Type B pancreatic cell (in vitro differentiated cells): ENCODE measurements around the gene VAC14. TPM values are rescaled to one million over a fixed set of nuclear protein-coding genes. Genes with fewer than 3 reads are reported as not detected.

Experiments
- DNase-seq: peaks from one replicate; pipeline ENCODE4 v3.0.0; 2021; ENCODE audit warnings: mixed read lengths; ENCODE audit not compliant: unreplicated experiment; ENCODE audit errors: extremely low spot score
- H3K27ac Mint-ChIP-seq: 2 replicates; pipeline ENCODE4 v1.8.0; 2021; ENCODE audit warnings: mild to moderate bottlenecking, mixed read lengths
- H3K27me3 Mint-ChIP-seq: 2 replicates; pipeline ENCODE4 v1.8.0; 2021; ENCODE audit warnings: mixed read lengths
- H3K36me3 Mint-ChIP-seq: 2 replicates; pipeline ENCODE4 v1.8.0; 2021; ENCODE audit warnings: mixed read lengths
- H3K4me1 Mint-ChIP-seq: one replicate; pipeline ENCODE4 v1.8.0; 2021; ENCODE audit warnings: mixed read lengths; ENCODE audit not compliant: unreplicated experiment
- H3K4me3 Mint-ChIP-seq: 2 replicates; pipeline ENCODE4 v1.8.0; 2021; ENCODE audit warnings: mild to moderate bottlenecking, mixed read lengths
- H3K9me3 Mint-ChIP-seq: 2 replicates; pipeline ENCODE4 v1.8.0; 2021; ENCODE audit warnings: mixed read lengths
- CTCF ChIP-seq: fragments of 200-600 bp; sonication (generic); conservative IDR thresholded peaks from 2 replicates; pipeline ENCODE4 v1.5.0; 2021; ENCODE audit warnings: antibody characterized with exemption, mild to moderate bottlenecking
- total RNA-seq: library from RNA; stranded (reverse); gene quantifications from 2 replicates; pipeline ENCODE4 v1.2.1, GENCODE V29; 2021; ENCODE audit warnings: low replicate concordance

The VAC14 gene
- total RNA-seq, 1 donor from 2014 or later: 38.3 TPM

- Mint-ChIP-seq H3K4me3 (no peak overlapping the region), H3K27ac (no peak overlapping the region), H3K4me1 (peaks cover 12% of the 10 kb centered on the region), H3K36me3 (peaks cover 4% of the 10 kb centered on the region), H3K27me3 (no peaks in the 10 kb centered on the region), H3K9me3 (no peaks in the 10 kb centered on the region)
- no peak for DNase-seq
- no peak for TF ChIP-seq CTCF
These were observed 121.9 kb downstream of the VAC14 start for GRCh38 chr16:70678898-70679670.

GRCh38 chr16:70678121-70678897 lies 122.6 kb downstream of the VAC14 start:
- Mint-ChIP-seq H3K4me3 (no peak overlapping the region), H3K9me3 (no peaks in the 10 kb centered on the region), H3K36me3 (peaks cover 9% of the 10 kb centered on the region), H3K4me1 (peaks cover 7% of the 10 kb centered on the region), H3K27ac (no peak overlapping the region), H3K27me3 (no peaks in the 10 kb centered on the region)
- DNase-seq: no peak
- TF ChIP-seq CTCF: no peak

- no peak for DNase-seq
- peaks cover 4% of the 10 kb centered on the region for H3K4me1 Mint-ChIP-seq
- H3K9me3 Mint-ChIP-seq: no peaks in the 10 kb centered on the region
- H3K27me3 Mint-ChIP-seq: no peaks in the 10 kb centered on the region
- H3K36me3 Mint-ChIP-seq: peaks cover 15% of the 10 kb centered on the region
- TF ChIP-seq CTCF: no peak
- no peak overlapping the region for H3K4me3 Mint-ChIP-seq
- H3K27ac Mint-ChIP-seq: no peak overlapping the region
These were observed 123.3 kb downstream of the VAC14 start for GRCh38 chr16:70677499-70678120.

GRCh38 chr16:70676675-70677498 lies 124.1 kb downstream of the VAC14 start:
- H3K27me3 Mint-ChIP-seq: no peaks in the 10 kb centered on the region
- no peak overlapping the region for H3K4me3 Mint-ChIP-seq
- no peak overlapping the region for H3K27ac Mint-ChIP-seq
- no peaks in the 10 kb centered on the region for H3K4me1 Mint-ChIP-seq
- no peaks in the 10 kb centered on the region for H3K9me3 Mint-ChIP-seq
- DNase-seq: no peak
- no peak for TF ChIP-seq CTCF
- peaks cover 19% of the 10 kb centered on the region for H3K36me3 Mint-ChIP-seq

- Mint-ChIP-seq H3K4me1 (no peaks in the 10 kb centered on the region), H3K27me3 (no peaks in the 10 kb centered on the region), H3K4me3 (no peak overlapping the region), H3K27ac (no peak overlapping the region), H3K36me3 (peaks cover 24% of the 10 kb centered on the region), H3K9me3 (no peaks in the 10 kb centered on the region)
- no peak for DNase-seq
- TF ChIP-seq CTCF: no peak
These were observed 125.0 kb downstream of the VAC14 start for GRCh38 chr16:70675851-70676513.
